ENCODE data around the gene TIGD3.
A peak's percentile ranks its signal among the peaks of the same experiment; 100 is the strongest.

The TIGD3 gene

DNA sequence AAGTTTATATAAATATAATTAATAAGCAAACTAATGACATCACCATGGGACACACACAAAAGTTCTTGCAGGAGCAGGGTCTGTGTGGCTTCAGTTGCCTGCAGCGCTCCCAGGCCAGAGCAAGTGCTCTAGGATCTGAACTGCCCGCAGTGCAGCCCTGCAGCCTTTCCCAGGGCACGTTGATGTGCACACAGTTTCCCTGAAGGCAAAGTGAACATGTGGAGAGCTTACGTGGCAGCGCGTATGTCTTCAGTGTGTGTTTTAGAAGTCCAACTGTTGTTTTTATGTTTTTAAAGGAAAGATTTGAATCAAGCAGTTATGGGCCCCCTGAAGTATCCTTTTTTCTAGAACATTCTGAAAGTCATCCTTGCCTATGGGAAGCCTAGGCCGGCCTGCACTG, 1.2 kb upstream of the TIGD3 start:
- no peaks in the 10 kb centered on the region for H3K9me3 ChIP-seq (ENCODE audit: control insufficient read depth, insufficient read depth, low read length)
- H3K4me1 ChIP-seq (ENCODE audit: control insufficient read depth, insufficient read depth, low read length), result no peaks in the 10 kb centered on the region
- H3K27ac ChIP-seq (ENCODE audit: low read length), result no peak overlapping the region
- peaks cover 15% of the 10 kb centered on the region for H3K36me3 ChIP-seq (ENCODE audit: control insufficient read depth, insufficient read depth, low read length)
- no peaks in the 10 kb centered on the region; the same call in 1 of the 2 replicates for H3K27me3 ChIP-seq (ENCODE audit: control insufficient read depth, insufficient read depth, low read length)
- H3K4me3 ChIP-seq (ENCODE audit: low read length), result no peak overlapping the region
- no CpG with 5 or more reads among the region's 7 CpGs for WGBS (ENCODE audit: insufficient coverage, insufficient read length)
- no peak for DNase-seq (ENCODE audit: low read depth, low spot score)

DNA sequence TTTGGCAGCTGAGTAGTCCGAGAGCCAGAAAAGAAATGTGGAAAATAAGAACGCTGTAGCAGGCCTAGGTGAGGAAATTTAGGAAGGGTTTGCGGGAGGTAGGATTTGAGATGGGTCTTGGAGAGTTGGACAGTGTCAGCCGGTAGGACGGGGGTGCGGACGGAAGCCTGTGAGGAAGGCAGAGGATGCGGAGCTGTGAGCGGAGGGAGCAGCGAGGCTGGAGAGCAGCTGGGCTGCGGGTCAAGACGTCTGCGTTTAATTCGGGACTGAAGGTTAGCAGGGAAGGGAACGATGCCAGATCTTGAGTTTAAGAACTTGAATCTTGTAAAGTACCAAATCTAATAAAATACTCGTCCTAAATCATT, 669 bp upstream of the TIGD3 start:
- H3K36me3 ChIP-seq (ENCODE audit: control insufficient read depth, insufficient read depth, low read length), result peaks cover 11% of the 10 kb centered on the region
- no peaks in the 10 kb centered on the region for H3K4me1 ChIP-seq (ENCODE audit: control insufficient read depth, insufficient read depth, low read length)
- H3K27ac ChIP-seq (ENCODE audit: low read length), result no peak overlapping the region
- WGBS (ENCODE audit: insufficient coverage, insufficient read length), result 100% methylated on average over 2 of the region's 16 CpGs
- H3K9me3 ChIP-seq (ENCODE audit: control insufficient read depth, insufficient read depth, low read length), result no peaks in the 10 kb centered on the region
- H3K4me3 ChIP-seq (ENCODE audit: low read length), result peak overlapping the region; percentile 79; the same call in 1 of the 2 replicates
- H3K27me3 ChIP-seq (ENCODE audit: control insufficient read depth, insufficient read depth, low read length), result no peaks in the 10 kb centered on the region; the same call in 1 of the 2 replicates
- DNase-seq (ENCODE audit: low read depth, low spot score), result no peak

DNA sequence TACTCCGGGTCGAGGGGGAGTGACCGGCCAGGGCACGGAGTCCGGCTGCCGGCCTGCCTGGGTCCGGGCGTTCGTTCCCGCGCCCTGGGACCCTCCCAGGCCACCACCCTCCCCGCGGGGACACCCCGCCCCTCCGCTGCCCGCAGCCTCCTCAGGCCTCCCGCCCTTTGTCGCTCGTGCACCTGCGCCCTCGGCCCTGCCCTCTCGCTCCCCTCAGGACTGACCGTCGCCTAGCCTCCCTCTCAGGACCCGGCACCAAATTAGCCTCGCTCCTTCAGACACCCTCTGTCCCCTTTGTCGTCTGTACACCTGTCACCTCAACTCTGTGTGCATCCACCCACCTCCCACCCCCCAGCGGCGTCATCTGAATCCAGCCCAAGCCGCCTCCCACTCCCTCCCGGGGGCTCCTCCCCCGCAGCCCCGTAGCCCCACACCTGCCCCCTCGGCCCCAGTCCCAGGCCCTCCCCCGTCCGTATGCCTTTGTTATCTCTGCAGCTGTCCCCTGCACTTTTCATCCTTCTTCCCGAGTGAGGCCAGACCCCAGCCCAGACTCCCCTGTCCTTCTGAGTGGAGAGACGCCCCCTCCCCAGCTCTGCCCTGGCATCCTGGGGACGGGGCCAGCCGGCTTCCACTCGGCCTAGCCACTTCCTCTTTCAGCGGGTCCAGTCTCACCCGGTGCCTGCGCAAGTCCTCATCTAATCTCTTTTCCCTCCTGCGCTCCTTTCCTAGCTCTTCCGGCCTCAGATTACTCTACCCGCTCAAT, 643 bp downstream of the TIGD3 start:
- no peaks in the 10 kb centered on the region for H3K4me1 ChIP-seq (ENCODE audit: control insufficient read depth, insufficient read depth, low read length)
- H3K4me3 ChIP-seq (ENCODE audit: low read length), result peak overlapping the region; percentile 79; the same call in 1 of the 2 replicates
- H3K27ac ChIP-seq (ENCODE audit: low read length), result no peak overlapping the region
- DNase-seq (ENCODE audit: low read depth, low spot score), result no peak
- H3K27me3 ChIP-seq (ENCODE audit: control insufficient read depth, insufficient read depth, low read length), result no peaks in the 10 kb centered on the region; the same call in 1 of the 2 replicates
- H3K36me3 ChIP-seq (ENCODE audit: control insufficient read depth, insufficient read depth, low read length), result peaks cover 10% of the 10 kb centered on the region
- no CpG with 5 or more reads among the region's 47 CpGs for WGBS (ENCODE audit: insufficient coverage, insufficient read length)
- H3K9me3 ChIP-seq (ENCODE audit: control insufficient read depth, insufficient read depth, low read length), result no peaks in the 10 kb centered on the region

DNA sequence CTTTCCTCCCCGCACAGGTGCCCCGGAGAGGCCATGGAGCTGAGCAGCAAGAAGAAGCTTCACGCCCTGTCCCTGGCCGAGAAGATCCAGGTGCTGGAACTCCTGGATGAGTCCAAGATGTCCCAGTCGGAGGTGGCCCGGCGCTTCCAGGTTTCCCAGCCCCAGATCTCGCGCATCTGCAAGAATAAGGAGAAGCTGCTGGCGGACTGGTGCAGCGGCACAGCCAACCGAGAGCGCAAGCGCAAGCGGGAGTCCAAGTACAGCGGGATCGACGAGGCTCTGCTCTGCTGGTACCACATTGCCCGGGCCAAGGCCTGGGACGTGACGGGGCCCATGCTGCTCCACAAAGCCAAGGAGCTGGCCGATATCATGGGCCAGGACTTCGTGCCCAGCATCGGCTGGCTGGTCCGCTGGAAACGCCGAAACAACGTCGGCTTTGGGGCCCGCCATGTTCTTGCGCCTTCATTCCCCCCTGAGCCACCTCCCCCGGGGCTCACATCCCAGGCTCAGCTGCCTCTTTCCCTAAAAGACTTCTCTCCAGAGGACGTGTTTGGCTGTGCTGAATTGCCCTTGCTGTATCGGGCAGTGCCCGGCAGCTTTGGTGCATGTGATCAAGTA, 1.3 kb downstream of the TIGD3 start:
- H3K4me3 ChIP-seq (ENCODE audit: low read length), result no peak overlapping the region; the same call in 1 of the 2 replicates
- no peak for DNase-seq (ENCODE audit: low read depth, low spot score)
- WGBS (ENCODE audit: insufficient coverage, insufficient read length), result no CpG with 5 or more reads among the region's 35 CpGs
- peaks cover 10% of the 10 kb centered on the region for H3K36me3 ChIP-seq (ENCODE audit: control insufficient read depth, insufficient read depth, low read length)
- H3K9me3 ChIP-seq (ENCODE audit: control insufficient read depth, insufficient read depth, low read length), result no peaks in the 10 kb centered on the region
- H3K4me1 ChIP-seq (ENCODE audit: control insufficient read depth, insufficient read depth, low read length), result no peaks in the 10 kb centered on the region
- H3K27ac ChIP-seq (ENCODE audit: low read length), result no peak overlapping the region
- H3K27me3 ChIP-seq (ENCODE audit: control insufficient read depth, insufficient read depth, low read length), result no peaks in the 10 kb centered on the region; the same call in 1 of the 2 replicates

DNA sequence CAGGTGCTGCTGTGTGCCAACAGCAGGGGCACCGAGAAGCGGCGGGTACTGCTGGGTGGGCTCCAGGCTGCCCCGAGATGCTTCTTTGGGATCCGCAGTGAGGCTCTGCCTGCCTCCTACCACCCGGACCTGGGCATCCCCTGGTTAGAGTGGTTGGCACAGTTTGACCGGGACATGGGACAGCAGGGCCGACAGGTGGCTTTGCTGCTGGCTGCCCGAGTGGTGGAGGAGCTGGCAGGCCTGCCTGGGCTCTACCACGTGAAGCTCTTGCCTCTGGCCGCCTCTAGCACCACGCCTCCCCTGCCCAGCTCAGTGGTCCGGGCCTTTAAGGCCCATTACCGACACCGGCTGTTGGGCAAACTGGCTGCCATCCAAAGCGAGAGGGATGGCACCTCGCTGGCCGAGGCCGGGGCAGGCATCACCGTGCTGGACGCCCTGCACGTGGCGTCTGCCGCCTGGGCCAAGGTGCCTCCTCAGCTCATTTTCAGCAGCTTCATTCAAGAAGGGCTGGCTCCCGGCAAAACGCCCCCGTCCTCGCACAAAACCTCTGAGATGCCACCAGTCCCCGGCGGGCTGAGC, 1.9 kb downstream of the TIGD3 start:
- DNase-seq (ENCODE audit: low read depth, low spot score), result no peak
- Histone ChIP-seq H3K27ac (ENCODE audit: low read length) (no peak overlapping the region), H3K4me1 (ENCODE audit: control insufficient read depth, insufficient read depth, low read length) (no peaks in the 10 kb centered on the region), H3K36me3 (ENCODE audit: control insufficient read depth, insufficient read depth, low read length) (peaks cover 8% of the 10 kb centered on the region), H3K9me3 (ENCODE audit: control insufficient read depth, insufficient read depth, low read length) (no peaks in the 10 kb centered on the region), H3K27me3 (ENCODE audit: control insufficient read depth, insufficient read depth, low read length) (no peaks in the 10 kb centered on the region; the same call in 1 of the 2 replicates), H3K4me3 (ENCODE audit: low read length) (no peak overlapping the region)
- no CpG with 5 or more reads among the region's 30 CpGs for WGBS (ENCODE audit: insufficient coverage, insufficient read length)

DNA sequence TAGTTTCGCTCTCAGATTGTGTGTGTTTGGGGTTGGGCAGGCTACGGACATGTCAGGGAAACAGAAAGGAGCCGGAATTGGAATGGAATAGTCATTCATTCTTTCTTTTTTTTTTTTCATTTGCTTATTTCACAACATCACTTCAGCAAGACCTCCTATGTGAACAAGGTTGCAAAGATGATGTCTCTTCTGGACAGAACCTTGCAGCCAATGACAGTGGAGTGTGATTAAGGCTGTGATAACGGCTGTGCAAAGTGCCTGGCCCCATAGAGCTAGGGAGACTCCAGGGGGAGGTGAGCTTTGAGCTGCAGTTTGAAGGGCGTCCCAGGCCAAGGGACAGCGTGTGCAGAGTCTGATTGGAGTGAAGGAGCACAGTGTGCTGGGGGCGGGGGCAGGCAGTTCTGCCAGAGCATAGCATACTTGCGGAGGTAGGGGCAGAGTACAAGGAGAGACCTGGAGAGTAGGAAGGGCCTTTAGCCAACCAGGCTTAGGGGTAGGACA, 3.4 kb downstream of the TIGD3 start:
- no peaks in the 10 kb centered on the region for H3K4me1 ChIP-seq (ENCODE audit: control insufficient read depth, insufficient read depth, low read length)
- DNase-seq (ENCODE audit: low read depth, low spot score), result no peak
- H3K4me3 ChIP-seq (ENCODE audit: low read length), result no peak overlapping the region
- no peaks in the 10 kb centered on the region; the same call in 1 of the 2 replicates for H3K27me3 ChIP-seq (ENCODE audit: control insufficient read depth, insufficient read depth, low read length)
- no peaks in the 10 kb centered on the region for H3K9me3 ChIP-seq (ENCODE audit: control insufficient read depth, insufficient read depth, low read length)
- WGBS (ENCODE audit: insufficient coverage, insufficient read length), result no CpG with 5 or more reads among the region's 8 CpGs
- H3K36me3 ChIP-seq (ENCODE audit: control insufficient read depth, insufficient read depth, low read length), result no peaks in the 10 kb centered on the region; the same call in 1 of the 2 replicates
- H3K27ac ChIP-seq (ENCODE audit: low read length), result no peak overlapping the region

DNA sequence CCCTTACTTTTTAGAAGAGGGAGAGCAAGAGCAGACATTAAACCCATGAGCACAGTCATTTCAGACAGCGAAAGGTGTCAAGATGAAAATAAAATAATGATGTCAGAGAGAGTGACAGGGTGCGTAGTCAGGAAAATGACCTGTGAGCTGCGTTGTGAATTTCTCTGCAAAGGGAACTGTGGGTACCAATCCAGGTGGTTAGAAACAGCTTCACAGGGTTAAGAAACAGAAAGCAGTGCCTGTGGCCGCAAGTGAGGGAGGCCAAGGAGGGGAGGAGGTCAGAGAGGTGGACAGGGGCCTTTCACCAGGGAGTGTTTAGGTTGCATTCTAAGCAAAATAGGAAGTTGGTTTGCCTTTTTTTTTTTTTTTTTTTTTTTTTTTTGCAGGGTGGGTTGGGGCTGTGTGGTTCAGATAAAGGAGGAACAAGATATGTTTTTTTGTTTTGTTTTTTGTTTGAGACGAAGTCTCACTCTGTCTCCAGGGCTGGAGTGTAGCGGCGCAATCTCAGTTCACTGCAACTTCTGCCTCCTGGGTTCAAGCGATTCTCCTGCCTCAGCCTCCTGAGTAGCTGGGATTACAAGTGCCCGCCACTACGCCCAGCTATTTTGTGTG, 7.9 kb downstream of the TIGD3 start:
- Histone ChIP-seq H3K4me3 (ENCODE audit: low read length) (no peak overlapping the region), H3K27me3 (ENCODE audit: control insufficient read depth, insufficient read depth, low read length) (no peaks in the 10 kb centered on the region), H3K27ac (ENCODE audit: low read length) (no peak overlapping the region), H3K36me3 (ENCODE audit: control insufficient read depth, insufficient read depth, low read length) (no peaks in the 10 kb centered on the region), H3K9me3 (ENCODE audit: control insufficient read depth, insufficient read depth, low read length) (no peaks in the 10 kb centered on the region), H3K4me1 (ENCODE audit: control insufficient read depth, insufficient read depth, low read length) (no peaks in the 10 kb centered on the region)
- no peak for DNase-seq (ENCODE audit: low read depth, low spot score)
- WGBS (ENCODE audit: insufficient coverage, insufficient read length), result no CpG with 5 or more reads among the region's 10 CpGs

DNA sequence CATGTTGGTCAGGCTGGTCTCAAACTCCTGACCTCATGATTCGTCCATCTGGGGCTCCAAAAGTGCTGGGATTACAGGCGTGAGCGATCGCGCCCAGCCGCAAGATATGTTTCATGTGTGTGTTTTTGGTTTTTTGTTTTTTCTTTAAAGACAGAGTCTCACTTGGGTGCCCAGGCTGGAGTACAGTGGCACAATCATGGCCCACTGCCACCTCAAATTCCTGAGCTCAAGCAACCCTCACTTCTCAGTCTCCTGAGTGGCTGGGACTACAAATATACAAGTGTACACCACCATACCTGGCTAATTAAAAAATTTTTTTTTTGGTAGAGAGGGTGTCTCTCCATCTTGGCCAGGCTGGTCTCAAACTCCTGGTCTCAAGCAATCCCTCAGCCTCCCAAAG, 8.4 kb downstream of the TIGD3 start:
- no CpG with 5 or more reads among the region's 6 CpGs for WGBS (ENCODE audit: insufficient coverage, insufficient read length)
- Histone ChIP-seq H3K27me3 (ENCODE audit: control insufficient read depth, insufficient read depth, low read length) (no peaks in the 10 kb centered on the region), H3K4me1 (ENCODE audit: control insufficient read depth, insufficient read depth, low read length) (no peaks in the 10 kb centered on the region)

DNA sequence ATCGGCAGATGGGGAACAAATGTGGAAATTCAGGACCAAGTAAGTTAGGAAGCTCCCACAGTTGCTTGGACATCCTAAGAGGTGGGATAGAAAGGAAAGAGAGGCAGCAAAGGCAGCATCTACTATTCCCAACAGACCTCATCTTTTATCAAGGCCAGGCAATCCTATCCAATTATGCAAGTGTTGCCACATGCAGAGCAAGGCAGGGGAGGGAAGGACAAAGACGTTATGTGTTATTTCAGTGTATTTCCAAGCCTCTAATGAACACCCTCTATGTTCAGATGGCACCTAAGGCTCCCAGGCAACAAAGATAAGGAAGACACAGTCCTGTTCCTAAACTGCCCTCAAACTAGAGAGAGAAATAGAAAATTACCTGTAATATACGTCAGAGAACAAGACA, 9.2 kb downstream of the TIGD3 start:
- H3K9me3 ChIP-seq (ENCODE audit: control insufficient read depth, insufficient read depth, low read length), result no peaks in the 10 kb centered on the region
- no peak overlapping the region for H3K27ac ChIP-seq (ENCODE audit: low read length)
- no peak for DNase-seq (ENCODE audit: low read depth, low spot score)
- no peaks in the 10 kb centered on the region for H3K27me3 ChIP-seq (ENCODE audit: control insufficient read depth, insufficient read depth, low read length)
- no CpG with 5 or more reads among the region's 3 CpGs for WGBS (ENCODE audit: insufficient coverage, insufficient read length)
- no peaks in the 10 kb centered on the region for H3K4me1 ChIP-seq (ENCODE audit: control insufficient read depth, insufficient read depth, low read length)
- H3K36me3 ChIP-seq (ENCODE audit: control insufficient read depth, insufficient read depth, low read length), result no peaks in the 10 kb centered on the region
- H3K4me3 ChIP-seq (ENCODE audit: low read length), result no peak overlapping the region

More for the DNA sequence above, 8.4 kb downstream of the TIGD3 start:
- no peak overlapping the region for H3K4me3 ChIP-seq (ENCODE audit: low read length)
- no peaks in the 10 kb centered on the region for H3K36me3 ChIP-seq (ENCODE audit: control insufficient read depth, insufficient read depth, low read length)
- H3K9me3 ChIP-seq (ENCODE audit: control insufficient read depth, insufficient read depth, low read length), result no peaks in the 10 kb centered on the region
- no peak overlapping the region for H3K27ac ChIP-seq (ENCODE audit: low read length)
- no peak for DNase-seq (ENCODE audit: low read depth, low spot score)

DNA sequence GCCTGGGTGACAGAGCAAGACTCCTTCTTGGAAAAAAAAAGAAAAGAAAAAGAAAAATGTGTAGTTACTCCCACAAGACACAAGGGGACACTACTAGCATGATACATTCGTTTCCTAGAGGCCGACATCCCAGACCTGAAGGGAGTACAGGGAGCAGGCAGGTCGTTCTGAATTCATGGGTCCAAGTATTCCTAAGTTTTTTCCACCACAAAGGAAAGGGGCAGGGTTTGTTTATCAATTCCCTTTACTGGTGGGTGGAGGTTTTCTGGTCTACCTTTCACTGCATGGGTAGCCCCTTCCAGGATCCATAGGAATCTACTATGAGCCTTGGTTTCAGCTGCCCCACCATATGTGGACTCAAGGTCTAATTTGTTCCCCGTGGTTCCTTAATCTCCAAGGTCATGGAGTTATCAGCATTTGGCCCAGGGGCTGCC, 11.8 kb downstream of the TIGD3 start:
- DNase-seq (ENCODE audit: low read depth, low spot score), result no peak
- Histone ChIP-seq H3K36me3 (ENCODE audit: control insufficient read depth, insufficient read depth, low read length) (no peaks in the 10 kb centered on the region), H3K9me3 (ENCODE audit: control insufficient read depth, insufficient read depth, low read length) (no peaks in the 10 kb centered on the region), H3K4me3 (ENCODE audit: low read length) (no peak overlapping the region), H3K27ac (ENCODE audit: low read length) (no peak overlapping the region), H3K4me1 (ENCODE audit: control insufficient read depth, insufficient read depth, low read length) (no peaks in the 10 kb centered on the region), H3K27me3 (ENCODE audit: control insufficient read depth, insufficient read depth, low read length) (no peaks in the 10 kb centered on the region)
- no CpG with 5 or more reads among the region's 4 CpGs for WGBS (ENCODE audit: insufficient coverage, insufficient read length)
